Stimulated activated CD8-positive, alpha-beta memory T cell treated with anti-CD3 and anti-CD28 coated beads, Interleukin-15, amount 100 ng/mL, for 48 hours (primary cell): ENCODE data around the gene CACNG3.
"Not testable (repeated sequence)": the region's sequence is repeated elsewhere in the genome, so short reads cannot be mapped to it uniquely, and the experiment has no call there.

Experiments
- DNase-seq, 2 donors: peaks; one replicate each; pipeline ENCODE4 v3.0.0-alpha.2; 2020; ENCODE audit warnings: low read depth in 2 of 2

The CACNG3 gene

DNA sequence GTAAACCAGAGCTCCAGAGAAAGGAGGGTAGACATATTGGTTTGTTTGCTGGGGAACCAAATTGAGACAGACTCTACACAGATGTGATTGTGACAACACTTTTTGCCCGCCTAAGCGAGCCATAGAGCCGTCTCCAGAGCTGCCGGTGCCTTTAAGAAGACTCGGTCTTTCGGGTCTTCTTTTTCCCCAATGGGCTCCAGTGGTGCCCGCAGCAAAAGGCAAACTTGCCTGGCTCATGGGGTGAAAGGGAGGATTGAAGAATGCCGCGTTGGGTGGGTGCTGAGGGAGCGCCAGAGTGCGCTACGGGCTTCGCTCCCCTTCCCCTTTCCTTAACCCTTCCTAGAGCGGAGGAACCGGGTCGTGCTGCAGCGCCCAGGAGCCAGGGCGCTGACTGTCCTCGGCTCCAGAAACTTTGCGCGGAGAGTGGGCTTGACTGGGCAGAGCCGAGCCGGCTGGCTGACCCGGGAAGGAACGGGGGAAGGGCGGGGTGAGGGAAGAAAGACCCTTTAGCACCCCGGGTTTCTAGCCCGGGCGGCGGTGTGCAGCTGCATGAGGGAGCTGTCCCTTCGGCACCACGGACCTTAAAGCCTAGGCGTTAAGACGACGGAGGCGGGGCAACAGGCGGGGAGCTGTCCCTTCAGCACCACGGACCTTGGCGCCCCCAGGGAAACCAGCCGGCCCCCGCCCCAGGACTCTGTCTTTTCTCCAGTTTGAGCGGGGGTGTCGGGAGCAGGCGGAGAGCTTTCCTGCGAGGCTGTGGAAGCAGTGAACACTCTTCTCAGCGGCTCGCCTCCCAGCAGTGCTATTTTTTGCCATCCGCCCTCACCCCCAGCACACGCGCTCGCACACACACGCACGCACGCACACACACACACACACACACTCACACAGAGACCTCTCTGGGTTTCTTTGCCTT, at the start of gene CACNG3:
CACNG3 (plus strand) TSS at position 880 of the 916 bp plus-strand sequence. CDS start 420 bp downstream, outside the sequence.
- peak; percentile 31 to 45 for DNase-seq

DNA sequence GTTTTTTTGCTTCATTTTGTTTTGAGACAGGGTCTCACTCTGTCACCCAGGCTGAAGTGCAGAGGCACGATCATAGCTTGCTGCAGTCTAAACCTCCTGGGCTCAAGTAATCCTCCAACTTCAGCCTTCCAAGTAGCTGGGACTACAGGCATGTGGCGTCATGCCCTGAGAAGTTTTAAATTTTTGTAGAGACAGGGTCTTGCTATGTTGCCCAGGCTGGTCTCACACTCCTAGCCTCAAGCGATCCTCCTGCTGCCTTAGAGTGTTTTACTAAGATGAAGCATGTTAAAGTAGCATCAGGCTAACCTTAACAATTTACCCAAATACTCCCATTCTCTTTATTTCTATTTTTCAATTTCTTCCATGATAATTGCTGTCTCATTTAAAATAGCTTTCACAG, 49.2 kb upstream of the CACNG3 start:
- DNase-seq: no peak

DNA sequence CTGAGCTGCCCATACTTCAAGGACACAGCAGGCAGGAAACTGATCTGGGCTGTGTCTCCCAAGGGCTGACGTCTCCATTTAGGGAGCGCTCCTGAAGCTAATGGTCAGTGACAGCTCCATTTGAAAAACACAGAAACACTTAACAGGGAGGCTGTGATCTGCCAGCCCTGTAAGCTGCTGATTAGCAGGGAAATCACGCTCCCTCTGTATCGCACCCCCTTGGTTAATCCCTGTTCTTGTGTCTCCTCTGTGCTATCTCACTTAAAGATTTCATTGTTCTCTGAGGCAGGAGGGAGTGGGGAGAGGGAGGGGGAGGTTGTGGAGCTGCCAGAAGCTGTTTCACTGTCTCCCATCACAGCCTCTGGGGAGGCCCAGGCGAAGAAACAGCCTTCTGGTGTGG, 47.4 kb upstream of the CACNG3 start:
- DNase-seq: no peak

DNA sequence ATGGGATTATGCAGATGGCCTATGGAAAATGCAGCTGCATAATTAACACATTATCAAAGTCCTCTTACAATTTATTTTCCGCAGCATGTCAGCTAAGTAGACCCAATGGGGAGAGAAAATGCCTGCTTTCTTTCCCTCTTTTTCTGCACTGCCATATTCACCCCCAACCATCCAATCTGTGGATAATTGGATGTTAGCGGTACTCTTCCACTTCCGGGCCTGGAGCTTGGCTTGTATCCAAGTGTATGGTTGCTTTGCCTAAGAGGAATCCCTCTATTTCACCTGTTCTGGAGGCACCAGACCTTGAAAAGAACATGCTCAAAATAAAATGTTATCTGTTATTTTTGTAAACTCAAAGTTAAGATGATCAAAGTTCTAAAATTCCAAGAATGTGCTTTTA, 41.1 kb upstream of the CACNG3 start:
- no peak for DNase-seq

DNA sequence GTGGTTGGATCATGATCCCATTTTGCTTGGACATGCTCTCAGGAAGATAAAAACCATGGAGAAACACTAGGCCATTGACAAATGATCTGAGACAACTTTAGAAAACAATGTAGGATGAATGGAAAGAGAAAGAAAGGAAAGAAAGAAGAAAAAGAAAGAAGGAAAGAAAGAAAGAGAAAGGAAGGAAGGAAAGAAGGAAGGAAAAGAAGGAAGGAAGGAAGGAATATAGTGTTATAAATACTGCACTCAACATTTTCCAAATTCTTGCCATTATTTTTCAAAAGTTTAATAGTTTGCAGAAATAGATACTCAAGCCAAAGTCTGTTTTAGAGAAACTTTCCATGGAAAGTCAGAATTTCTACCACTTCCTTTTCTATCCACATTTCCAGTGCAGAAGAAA, 39.2 kb upstream of the CACNG3 start:
- no peak for DNase-seq

- no peak for DNase-seq
Measured at GRCh38 chr16:24217461-24217860, 38.7 kb upstream of the CACNG3 start.

- DNase-seq: no peak
Measured at GRCh38 chr16:24218299-24218698, 37.8 kb upstream of the CACNG3 start.

DNA sequence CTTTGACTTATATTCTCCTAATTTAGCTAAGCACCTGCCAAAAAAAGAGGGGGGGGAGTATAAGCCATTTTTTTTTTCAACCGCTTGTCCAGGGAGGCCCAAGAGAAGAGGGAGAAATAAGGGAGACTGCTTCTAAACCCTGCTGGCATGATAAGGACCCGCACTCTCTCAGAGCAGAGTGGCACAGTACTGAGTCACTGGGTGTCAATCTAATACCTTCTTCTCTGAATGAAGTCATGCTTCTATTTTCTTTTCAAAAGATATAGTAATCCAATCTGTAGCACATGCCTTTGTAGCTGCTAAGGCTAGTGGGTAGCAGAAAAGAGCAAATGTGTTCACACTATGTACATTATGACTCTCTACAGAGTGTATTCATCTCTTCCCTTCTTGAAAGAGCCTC, 34.9 kb upstream of the CACNG3 start:
- DNase-seq: no peak

- no peak for DNase-seq
Measured at GRCh38 chr16:24228514-24228913, 27.6 kb upstream of the CACNG3 start.

- DNase-seq: no peak
Measured at GRCh38 chr16:24232936-24233335, 23.2 kb upstream of the CACNG3 start.

DNA sequence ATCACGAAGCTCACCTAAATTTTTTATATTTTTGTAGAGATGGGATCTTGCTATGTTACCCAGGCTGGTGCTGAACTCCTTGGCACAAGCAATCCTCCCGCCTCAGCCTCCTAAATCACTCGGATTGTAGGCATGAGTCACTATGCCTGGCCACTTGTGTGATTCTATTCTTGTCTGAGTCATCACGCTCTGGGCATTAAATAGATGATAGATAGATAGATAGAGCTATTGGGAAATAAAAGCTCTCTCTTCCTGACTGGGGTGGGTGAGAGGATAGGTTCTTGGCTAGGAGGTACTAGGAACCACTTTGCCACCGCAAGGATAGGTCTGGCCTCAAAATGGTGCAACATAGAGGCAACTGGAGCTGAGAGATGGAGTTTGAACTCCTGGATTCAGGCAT, 21.4 kb upstream of the CACNG3 start:
- DNase-seq: no peak

- no peak for DNase-seq
Measured at GRCh38 chr16:24235806-24236205, 20.3 kb upstream of the CACNG3 start.

DNA sequence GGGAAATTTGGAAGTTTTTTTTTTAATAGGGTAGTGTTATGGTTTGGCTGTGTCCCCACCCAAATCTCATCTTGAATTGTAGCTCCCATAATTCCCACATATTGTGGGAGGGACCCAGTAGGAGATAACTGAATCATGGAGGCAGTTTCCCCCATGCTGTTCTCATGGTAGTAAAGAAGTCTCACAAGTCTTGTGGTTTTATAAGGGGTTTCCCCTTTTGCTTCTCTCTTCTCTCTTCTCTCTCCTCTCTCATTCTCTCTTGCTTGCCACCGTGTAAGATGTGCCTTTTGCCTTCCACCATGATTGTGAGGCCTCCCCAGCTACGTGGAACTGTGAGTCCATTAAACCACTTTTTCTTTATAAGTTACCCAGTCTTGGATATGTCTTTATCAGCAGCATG, 17.3 kb upstream of the CACNG3 start:
- DNase-seq: not testable (repeated sequence)

- DNase-seq: no peak
Measured at GRCh38 chr16:24246911-24247607, 9.1 kb upstream of the CACNG3 start.

- DNase-seq: peak in 1 of 2 donors; percentile 7
Measured at GRCh38 chr16:24253192-24253591, 2.9 kb upstream of the CACNG3 start.

GRCh38 chr16:24257958-24258357, 1.8 kb downstream of the CACNG3 start:
- DNase-seq: no peak

DNA sequence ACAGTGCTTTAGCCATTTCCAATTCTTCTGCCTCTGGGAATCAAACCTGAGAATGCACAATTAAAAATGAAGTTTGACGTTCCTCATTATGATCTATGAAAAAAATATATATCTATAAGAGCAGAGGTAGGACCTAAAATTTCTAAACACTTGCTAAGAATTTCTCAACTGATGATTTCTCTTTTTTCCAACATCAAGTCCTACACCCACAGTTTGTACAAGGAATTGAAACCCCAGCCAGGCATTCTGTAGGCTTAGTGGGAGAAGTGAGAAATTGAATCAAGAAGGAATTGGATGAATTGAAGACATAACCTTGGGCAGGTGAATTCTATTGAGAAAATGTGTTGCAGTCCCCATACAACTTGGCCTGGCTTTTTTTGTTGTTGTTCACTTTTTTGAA, 2.7 kb downstream of the CACNG3 start:
- no peak for DNase-seq

- DNase-seq: no peak
Measured at GRCh38 chr16:24262816-24263215, 6.7 kb downstream of the CACNG3 start.

GRCh38 chr16:24270721-24271442, 14.7 kb downstream of the CACNG3 start:
- DNase-seq: no peak

DNA sequence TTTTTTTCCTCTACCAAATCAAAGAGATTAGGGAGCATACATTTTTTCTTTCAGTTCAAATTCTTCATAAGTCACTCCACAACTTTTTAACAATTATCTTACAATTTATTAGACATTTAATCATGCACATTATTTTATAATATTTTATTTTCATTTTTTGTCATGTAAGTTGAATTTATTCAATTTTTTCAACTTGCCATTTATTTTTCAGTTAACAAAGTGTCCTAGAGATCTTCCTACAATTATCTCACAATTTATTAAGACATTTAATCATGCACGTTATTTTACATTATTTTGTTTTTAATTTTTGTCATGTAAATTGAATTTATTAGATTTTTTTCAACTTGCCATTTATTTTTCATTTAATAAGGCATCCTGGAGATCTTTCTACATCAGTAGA, 16.2 kb downstream of the CACNG3 start:
- no peak for DNase-seq

DNA sequence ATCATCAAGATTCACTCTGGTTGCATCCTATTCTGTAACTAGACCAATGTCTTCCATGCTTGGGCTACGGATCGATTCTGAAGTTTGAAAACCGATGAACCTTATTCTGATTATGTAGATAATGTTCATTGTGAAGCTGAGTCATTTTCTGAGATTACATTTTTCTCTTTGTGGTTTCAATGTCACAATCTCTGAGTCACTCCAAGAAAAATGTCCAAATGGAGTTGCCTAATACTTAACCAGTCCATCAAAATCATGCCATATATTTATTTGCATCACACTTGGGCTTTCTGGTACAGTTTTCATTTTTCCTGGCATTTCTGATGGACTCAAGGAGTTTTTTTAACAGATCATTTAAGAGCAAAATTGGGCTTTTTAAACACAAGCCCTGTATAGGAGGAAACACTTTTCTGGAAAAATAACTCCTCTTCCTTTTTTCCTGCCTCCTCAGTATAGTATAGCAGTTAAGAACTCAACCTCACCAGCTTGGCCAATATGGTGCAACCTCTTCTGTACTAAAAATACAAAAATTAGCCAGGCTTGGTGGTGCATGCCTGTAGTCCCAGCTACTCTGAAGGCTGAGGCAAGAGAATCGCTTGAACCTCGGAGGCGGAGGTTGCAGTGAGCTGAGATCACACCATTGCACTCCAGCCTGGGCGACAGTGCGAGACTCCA, 17.5 kb downstream of the CACNG3 start:
- no peak for DNase-seq

DNA sequence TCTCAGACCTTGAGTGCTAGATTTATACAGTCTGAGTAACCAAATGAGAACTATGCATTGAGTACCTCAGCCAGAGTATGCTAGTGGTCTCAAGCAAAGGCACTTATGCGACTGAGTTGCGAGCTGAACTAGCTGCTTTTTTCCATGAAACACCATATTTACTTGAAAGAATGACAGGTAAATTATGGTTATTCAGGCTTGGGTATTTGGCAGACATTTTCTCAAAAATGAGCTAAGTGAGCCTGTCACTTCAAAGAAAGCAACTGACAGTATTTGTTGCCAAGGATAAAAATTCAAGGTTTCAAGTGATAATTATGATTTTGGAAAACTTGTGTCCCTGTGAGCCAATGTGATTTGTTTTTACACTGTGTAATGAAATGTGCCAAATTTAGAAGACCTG, 19.3 kb downstream of the CACNG3 start:
- no peak for DNase-seq
